HG03565 (cell line): Measurements from ENCODE around the gene DDTL.

Experiments
- ATAC-seq: cut with Tn5 transposase; IDR thresholded peaks from one replicate; pipeline ENCODE4 v1.9.1; 2021; ENCODE audit warnings: mild to moderate bottlenecking, moderate library complexity; ENCODE audit not compliant: unreplicated experiment

DDTL gene

DNA sequence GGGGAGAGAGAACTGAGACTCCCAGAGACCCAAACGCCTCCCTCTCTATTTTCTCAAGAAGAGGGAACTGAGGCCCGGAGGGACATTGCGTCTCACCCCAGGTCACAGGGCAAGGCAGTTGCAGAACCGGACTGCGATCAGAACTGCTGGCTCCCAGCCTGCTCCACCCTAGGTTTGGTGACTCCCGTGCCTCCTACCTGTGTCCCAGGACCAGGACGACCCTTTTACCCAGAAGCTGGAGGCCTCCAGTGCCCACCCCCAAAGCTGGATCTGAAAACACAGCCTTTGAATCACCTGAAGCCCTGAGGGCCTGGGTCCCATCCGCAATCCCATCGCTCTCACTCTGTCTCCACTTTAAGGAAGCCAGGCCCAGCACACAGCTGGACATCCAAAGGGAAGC, 37.2 kb downstream of the DDTL start:
- no peak for ATAC-seq

DNA sequence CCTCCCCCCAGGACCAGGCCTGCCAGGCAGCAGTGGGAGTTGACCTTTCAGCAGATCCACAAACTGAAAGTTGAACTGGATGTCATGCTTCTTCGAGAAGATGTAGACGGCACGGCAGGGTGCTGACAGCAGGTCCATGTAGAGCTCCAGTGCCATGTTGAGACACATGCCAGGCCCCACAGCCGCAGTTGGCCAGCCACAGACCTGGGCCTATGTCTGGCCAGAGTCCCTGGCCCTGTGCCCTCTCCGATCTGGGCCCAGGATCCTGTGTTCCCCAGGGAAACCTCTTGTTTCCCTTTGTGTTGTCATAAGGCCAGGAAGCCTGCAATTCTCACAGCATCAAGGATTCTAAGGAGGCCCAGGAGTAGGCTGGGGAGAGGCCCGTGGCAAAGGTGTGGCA, 38.5 kb downstream of the DDTL start, which contains the start of gene GSTT4:
Gene GSTT4, minus strand, starts transcription at position 253 of the 400 bp plus-strand sequence. Its CDS starts 97 bp downstream, at position 156.
- ATAC-seq, result no peak

DNA sequence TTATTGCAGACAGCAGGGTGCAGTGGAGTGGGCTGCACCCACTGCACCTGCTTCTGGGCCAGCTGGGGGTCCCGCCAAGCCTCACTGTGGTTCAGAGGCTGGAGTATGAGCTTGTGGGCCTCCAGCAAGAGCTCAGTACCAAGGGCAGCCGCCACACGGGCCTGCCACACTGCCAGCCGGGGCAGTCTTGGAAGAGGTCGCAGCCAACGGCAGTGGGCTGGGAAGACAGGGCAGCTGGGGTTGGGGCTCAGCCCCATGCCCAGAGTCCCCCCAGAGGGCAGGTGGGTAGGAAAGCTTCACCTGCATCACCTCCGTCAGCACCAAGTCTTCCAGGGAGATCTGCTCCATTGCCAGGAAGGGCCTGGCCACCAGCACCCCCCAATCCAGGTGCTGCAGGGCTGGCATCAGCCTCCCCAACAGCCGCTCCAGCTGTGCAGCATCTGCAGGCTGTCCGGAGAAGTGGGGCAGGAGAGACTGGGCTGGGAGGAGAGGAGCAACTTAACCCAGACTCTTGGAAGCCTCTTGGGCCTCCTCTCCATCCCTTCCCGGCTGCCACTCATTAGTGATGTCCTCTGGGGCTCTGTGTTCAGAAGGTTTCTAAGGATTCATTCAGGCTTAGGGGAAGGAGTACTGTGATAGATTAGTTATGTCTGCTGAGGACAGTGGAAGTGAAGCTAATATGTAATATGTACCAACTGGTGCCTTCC, 39.7 kb downstream of the DDTL start:
- ATAC-seq, result no peak

DNA sequence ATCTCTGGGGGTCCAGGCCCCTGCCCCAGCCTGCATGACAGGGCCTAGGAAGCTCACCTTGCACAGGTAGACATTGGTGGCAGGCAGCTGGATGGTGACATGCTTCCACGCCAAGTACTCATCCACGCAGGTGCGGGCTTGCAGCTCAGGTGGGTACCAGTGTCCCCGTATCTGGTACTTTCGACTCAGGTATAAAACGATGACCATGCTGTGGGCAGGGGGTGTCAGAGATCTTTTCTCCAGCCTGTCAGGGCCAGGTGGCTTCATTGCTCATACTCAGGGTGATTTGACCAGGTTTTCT, 40.2 kb downstream of the DDTL start:
- no peak for ATAC-seq

DNA sequence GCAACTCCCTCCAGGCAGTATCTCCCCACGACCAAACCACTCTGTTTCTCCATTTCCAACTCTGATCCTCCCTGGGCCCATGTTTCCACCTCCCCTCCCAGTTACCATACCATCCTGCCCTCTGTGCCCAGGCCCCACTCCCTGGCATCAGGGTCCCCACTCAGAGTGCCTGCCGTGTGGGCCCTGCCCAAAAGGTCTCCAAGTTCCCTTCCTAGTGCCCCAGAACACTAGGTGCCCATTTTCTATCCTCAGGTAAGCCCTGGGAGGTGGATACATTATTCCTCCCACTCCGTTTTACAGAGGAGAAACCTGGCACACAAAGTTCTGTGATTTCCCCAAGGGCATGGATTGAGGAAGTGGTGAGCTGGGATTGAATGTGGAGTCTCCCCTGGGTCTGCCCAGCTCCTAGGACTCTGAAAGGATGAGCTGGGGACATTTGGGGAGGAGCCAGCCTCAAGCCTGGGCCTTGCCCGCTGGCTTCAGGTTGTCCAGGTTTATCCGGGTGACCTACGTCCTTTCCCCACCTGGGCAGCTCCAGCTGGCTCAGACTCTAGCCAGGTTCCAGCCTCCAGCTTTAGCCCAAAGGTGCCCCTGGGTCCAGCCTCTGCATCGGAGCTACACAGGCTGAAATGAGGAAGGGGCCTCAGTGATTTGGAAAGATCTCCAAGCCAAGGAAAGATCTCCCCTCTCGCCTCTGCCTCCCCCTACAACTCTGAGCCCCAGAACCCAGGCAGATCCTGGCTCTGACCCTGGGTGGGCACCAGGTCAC, 40.7 kb downstream of the DDTL start:
- no peak for ATAC-seq

DNA sequence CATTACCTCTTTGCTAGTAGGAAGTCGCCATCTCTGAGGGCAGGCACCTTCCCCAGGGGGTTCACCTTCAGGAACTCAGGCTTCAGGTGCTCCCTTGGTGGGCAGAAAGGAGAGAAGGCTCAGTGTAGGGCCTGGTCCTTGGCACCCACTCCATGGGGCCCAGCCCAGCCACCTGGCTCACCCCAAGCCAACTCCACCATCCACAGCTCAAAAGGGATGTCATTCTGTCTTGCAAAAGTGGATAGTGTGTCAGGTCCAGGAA, 41.3 kb downstream of the DDTL start:
- ATAC-seq, result no peak

DNA sequence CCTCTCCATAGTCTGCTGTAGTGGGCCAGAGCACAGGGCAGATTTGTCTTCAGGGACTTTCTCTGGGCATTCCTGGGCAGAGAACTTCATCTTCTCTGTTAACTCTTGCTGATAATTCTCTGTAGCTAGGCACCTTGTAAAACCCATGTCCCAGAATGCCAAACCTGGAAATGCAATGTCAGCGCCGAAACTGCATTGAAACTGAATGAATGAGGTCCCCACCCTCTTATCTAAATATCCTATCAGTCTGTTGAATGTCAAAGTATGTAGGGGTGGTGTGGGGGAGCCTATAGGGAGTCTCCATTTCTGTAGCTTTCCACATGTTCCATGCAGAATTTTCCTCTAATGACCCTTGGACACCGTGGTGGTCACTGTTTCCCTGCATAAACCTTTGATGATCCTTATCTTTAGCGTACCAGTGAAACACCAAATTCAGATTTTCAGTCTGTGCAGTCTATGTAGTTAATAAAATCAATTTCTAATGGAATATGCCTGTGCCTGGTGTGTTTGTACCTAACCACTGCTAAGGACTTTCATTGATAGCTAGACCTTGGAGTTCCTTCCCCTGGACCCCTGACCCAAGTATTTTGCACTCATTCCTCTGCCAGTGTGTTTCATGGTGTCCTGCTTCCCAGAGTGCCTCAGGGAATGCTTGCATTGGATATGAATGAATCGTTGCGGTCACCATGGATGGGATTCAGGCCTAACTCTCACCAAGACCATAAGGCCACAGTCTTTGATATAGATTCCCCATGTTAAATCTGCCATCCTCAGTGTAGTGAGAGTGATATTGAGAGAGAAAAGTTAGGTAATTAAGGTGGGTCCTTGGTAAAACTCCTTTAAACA, 41.9 kb downstream of the DDTL start:
- ATAC-seq, result no peak

DNA sequence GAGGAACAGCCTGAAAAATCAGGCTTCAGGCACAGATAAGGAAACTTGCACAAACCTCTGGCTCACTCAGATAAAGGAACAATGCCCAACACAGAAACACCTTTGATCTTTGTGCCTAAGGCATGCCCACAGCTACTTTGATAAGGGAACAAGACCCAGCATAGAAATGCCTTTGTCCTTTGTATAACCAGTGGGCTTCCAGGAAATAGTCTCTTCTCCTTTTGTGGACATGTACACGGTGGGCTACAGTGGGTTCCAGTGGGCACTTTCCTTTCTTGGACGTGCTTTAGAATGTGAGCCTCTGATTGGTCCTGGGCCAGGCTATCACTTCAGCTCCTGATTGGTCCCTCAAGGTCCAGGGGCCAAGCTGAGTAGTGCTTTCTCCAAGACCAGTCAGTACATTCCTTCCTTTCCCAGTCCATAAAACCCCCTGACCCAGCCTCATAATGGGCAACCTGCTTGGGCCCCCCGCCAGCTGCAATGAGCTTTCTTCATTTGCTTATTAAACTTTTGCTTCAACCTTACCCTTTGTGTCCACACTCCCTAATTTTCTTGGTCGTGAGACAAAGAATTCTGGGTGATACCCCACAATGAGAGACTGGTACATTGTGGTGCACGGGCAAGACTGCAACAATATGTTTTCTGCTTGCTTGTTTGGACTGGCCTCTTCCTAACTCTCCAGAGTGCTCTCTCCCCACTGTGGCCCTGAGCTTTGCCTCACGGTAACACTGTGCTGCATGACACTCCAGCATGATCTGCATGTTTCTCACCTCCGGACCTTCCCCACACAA, 42.7 kb downstream of the DDTL start:
- ATAC-seq, result no peak

DNA sequence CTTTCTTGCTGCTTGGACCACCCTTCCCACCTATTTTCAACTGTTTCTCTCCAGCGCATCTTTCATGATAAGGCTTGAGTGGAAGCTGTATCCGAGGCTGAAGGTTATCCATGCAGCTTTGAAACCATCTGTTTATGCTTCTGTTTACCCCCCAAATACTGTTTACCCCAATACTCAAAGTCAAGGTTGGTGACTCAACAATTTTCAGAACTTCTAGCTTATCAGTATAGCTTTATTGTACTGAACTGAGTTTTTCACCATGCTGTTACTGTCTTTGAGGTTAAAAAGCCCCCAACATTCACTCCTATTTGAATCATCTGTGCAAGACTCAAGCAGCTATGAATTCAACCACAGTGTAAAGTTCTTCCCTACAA, 43.3 kb downstream of the DDTL start:
- ATAC-seq, result no peak

DNA sequence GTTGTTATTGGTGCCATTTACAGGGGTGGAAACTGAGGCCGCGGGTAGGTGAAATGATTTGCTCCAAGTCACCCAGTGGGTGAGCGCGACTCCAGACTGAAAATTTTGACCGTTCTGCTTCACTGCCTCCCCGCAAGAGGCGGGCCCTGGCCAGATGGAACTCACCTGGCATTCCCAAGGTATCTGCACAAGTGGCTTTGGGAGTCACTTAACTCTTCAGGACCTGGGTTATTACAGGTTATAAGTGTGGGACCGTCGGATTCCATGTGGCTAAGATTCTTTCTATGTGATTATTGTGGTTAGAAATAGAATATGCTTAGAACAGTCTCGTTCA, 45.0 kb downstream of the DDTL start:
- ATAC-seq, result no peak

DNA sequence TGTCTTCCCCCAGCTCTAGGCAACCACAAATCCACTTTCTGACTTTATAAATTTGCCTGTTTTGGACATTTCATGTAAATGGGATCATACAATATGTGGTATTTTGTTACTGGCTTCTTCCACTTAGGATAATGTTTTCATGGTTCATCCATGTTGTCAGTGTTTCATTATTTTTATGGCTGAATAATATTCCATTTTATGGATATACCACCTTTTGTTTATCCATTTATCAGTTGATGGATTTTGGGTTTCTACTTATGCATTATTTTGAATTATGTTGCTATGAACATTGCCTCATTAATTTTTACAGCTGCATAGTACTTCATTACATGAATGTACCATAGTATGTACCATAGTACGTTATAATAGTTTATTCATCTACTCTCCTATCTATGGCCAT, 49.5 kb downstream of the DDTL start:
- ATAC-seq, result no peak

DNA sequence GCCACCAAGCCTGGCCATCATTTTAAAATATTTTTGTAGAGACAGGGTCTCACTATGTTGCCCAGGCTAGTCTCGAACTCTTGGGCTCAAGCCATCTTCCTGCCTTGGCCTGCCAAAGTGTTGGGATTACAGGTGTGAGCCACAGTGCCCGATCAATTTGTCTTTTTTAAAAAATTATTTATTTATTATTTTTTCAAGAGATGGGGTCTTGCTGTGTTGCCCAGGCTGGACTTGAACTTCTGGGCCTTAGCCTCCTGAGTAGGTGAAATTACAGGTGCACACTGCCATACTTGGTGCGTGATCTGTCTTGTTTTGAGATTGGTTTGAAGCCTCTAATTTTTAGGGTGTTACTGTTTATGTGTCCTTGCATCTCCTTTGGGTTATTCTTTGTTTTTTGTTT, 54.6 kb downstream of the DDTL start:
- ATAC-seq, result no peak
